HFFc6 (cell line): Measurements from ENCODE around the gene EYA4. TPM values are rescaled to one million over a fixed set of nuclear protein-coding genes. Genes with fewer than 3 reads are reported as not detected.

ENCODE experiments used
- DNase-seq: peaks from one replicate; pipeline ENCODE4 v3.0.0-alpha.2; 2018
- H3K27ac Mint-ChIP-seq: 2 replicates; pipeline ENCODE4 v1.8.0; 2020; ENCODE audit warnings: mild to moderate bottlenecking, mixed read lengths
- H3K27me3 Mint-ChIP-seq: 2 replicates; pipeline ENCODE4 v1.8.0; 2021; ENCODE audit warnings: mild to moderate bottlenecking, moderate library complexity, mixed read lengths; ENCODE audit not compliant: insufficient read depth
- H3K36me3 Mint-ChIP-seq: 2 replicates; pipeline ENCODE4 v1.8.0; 2021; ENCODE audit warnings: low read depth, mixed read lengths
- H3K4me1 Mint-ChIP-seq: 2 replicates; pipeline ENCODE4 v1.8.0; 2020; ENCODE audit warnings: low read depth, mixed read lengths
- H3K4me3 Mint-ChIP-seq: 2 replicates; pipeline ENCODE4 v1.8.0; 2020; ENCODE audit warnings: mild to moderate bottlenecking, moderate library complexity, mixed read lengths
- H3K9me3 Mint-ChIP-seq: 2 replicates; pipeline ENCODE4 v1.8.0; 2020; ENCODE audit warnings: mild to moderate bottlenecking, mixed read lengths
- total RNA-seq, 6 experiments: library from RNA; stranded (reverse); fragmentation: NEBNext Ultra II Directional; extraction: Animal tissue kit (Norgen Biotek cat#: 25700); gene quantifications; 2 replicates in 1 of 6; 3 replicates in 5 of 6; pipeline ENCODE4 v1.2.3, GENCODE V29; 2021
- TF ChIP-seq, protein P1 (sequence below): fragments of 200-600 bp; sonication (generic); IDR thresholded peaks from 2 replicates; pipeline ENCODE4 v1.5.0; 2021; ENCODE audit warnings: antibody characterized with exemption, mild to moderate bottlenecking

Gene EYA4
- total RNA-seq, 6 experiments from 2014 or later = not detected

GRCh38 chr6:133314947-133315346 is 73.8 kb downstream of the EYA4 start:
- H3K27me3 Mint-ChIP-seq = no peaks in the 10 kb centered on the region
- H3K27ac Mint-ChIP-seq = no peak overlapping the region
- DNase-seq = no peak
- no peaks in the 10 kb centered on the region for H3K9me3 Mint-ChIP-seq
- H3K4me3 Mint-ChIP-seq = no peak overlapping the region
- H3K36me3 Mint-ChIP-seq = no peaks in the 10 kb centered on the region
- no peaks in the 10 kb centered on the region for H3K4me1 Mint-ChIP-seq
- TF ChIP-seq, protein P1, sequence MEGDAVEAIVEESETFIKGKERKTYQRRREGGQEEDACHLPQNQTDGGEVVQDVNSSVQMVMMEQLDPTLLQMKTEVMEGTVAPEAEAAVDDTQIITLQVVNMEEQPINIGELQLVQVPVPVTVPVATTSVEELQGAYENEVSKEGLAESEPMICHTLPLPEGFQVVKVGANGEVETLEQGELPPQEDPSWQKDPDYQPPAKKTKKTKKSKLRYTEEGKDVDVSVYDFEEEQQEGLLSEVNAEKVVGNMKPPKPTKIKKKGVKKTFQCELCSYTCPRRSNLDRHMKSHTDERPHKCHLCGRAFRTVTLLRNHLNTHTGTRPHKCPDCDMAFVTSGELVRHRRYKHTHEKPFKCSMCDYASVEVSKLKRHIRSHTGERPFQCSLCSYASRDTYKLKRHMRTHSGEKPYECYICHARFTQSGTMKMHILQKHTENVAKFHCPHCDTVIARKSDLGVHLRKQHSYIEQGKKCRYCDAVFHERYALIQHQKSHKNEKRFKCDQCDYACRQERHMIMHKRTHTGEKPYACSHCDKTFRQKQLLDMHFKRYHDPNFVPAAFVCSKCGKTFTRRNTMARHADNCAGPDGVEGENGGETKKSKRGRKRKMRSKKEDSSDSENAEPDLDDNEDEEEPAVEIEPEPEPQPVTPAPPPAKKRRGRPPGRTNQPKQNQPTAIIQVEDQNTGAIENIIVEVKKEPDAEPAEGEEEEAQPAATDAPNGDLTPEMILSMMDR = no peak

GRCh38 chr6:133315811-133316210 is 74.7 kb downstream of the EYA4 start:
- DNase-seq = no peak
- Mint-ChIP-seq H3K4me1 (no peaks in the 10 kb centered on the region), H3K9me3 (no peaks in the 10 kb centered on the region), H3K4me3 (no peak overlapping the region), H3K36me3 (no peaks in the 10 kb centered on the region), H3K27ac (no peak overlapping the region), H3K27me3 (no peaks in the 10 kb centered on the region)
- TF ChIP-seq, protein P1 = no peak

DNA sequence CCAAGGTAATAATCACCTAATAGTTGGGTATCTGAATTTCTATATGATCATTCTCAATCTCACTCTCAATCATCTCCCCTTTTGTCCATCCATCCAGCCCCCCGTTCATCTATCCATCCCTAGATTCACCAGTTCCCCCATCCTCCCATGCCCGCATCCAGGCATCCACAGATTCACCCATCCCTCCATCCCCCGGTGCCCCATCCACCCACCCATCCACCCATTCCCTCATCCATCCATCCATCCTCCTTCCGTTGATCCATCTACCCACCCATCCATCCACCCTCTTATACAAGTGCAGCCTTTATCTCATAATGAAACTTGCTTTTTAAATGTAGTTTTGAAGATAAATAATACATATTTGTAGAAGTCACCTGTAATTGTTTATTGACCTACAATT is 76.5 kb downstream of the EYA4 start:
- DNase-seq = no peak
- TF ChIP-seq, protein P1 = no peak
- Mint-ChIP-seq H3K27ac (no peak overlapping the region), H3K36me3 (no peaks in the 10 kb centered on the region), H3K4me1 (no peaks in the 10 kb centered on the region), H3K27me3 (no peaks in the 10 kb centered on the region), H3K4me3 (no peak overlapping the region), H3K9me3 (no peaks in the 10 kb centered on the region)

DNA sequence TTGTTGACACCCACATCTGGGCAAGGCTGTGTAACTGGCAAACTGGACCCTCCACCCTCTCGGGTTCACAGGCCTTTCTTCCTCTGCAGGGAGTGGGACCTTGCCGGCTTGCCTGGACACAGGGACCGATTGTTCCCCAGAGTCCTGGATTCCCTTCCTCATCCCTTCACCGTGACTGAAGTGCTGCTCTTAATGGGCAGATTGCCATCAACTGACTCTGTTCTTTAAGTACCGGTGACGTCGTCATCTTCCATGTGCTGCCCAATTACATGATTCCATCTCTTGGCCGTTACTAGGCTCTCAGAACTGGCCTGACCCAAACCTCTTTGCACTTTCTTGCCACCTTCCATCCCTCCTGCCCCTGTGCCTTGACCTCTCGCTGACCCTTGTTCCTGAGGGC is 85.4 kb downstream of the EYA4 start:
- H3K9me3 Mint-ChIP-seq = peaks cover 10% of the 10 kb centered on the region
- no peak overlapping the region for H3K27ac Mint-ChIP-seq
- no peak for DNase-seq
- TF ChIP-seq, protein P1 = no peak
- no peaks in the 10 kb centered on the region for H3K4me1 Mint-ChIP-seq
- H3K36me3 Mint-ChIP-seq = no peaks in the 10 kb centered on the region
- no peak overlapping the region for H3K4me3 Mint-ChIP-seq
- no peaks in the 10 kb centered on the region; the same call in 1 of the 2 replicates for H3K27me3 Mint-ChIP-seq

DNA sequence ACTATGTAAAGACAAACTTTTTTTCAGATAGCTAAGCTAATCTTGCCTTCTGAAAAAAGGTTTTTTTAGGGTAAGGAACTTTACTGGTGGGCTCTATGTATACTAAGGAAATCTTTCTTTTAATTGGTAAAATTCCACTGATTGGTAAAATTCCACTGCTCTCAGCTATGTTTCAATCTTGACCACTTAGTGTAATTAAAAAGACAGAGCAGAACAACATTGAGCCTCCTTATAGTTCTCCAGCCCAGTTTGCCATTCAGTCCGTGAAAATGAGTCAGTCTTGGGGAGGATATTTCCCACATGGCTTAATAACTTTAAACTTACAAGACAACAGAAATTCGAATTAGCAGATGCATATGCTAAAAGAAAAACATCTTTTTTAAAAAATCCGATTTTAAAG is 92.7 kb downstream of the EYA4 start:
- Mint-ChIP-seq H3K27me3 (no peaks in the 10 kb centered on the region), H3K27ac (no peak overlapping the region), H3K4me3 (no peak overlapping the region), H3K36me3 (no peaks in the 10 kb centered on the region), H3K9me3 (peaks cover 5% of the 10 kb centered on the region; the same call in 1 of the 2 replicates), H3K4me1 (no peaks in the 10 kb centered on the region)
- DNase-seq = no peak
- TF ChIP-seq, protein P1 = no peak

DNA sequence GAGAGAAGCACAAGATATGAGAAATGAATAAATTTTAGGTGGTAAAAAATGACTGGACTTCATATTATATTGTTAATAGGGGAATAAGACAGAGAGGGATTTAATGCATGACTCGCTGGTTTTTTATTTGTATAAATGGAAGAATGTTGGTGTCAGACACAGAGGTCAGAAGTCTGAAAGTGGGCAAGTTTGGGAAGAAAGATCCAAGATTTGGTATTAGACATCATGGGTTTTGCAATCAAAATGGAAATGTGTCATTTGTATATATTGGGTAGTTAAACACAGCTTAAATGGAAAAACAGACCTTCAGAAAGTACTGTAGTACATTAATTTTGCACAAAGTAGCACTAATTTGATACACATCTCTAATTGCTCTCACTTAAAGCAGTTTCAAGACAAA is 96.2 kb downstream of the EYA4 start:
- no peaks in the 10 kb centered on the region for H3K27me3 Mint-ChIP-seq
- no peak for DNase-seq
- H3K9me3 Mint-ChIP-seq = peaks cover 5% of the 10 kb centered on the region; the same call in 1 of the 2 replicates
- H3K27ac Mint-ChIP-seq = no peak overlapping the region
- TF ChIP-seq, protein P1 = no peak
- no peaks in the 10 kb centered on the region for H3K36me3 Mint-ChIP-seq
- H3K4me1 Mint-ChIP-seq = no peaks in the 10 kb centered on the region
- H3K4me3 Mint-ChIP-seq = no peak overlapping the region
